ENCODE results near the gene CCDC122.
"Not testable (repeated sequence)": the region's sequence is repeated elsewhere in the genome, so short reads cannot be mapped to it uniquely, and the experiment has no call there.

CCDC122 gene

DNA sequence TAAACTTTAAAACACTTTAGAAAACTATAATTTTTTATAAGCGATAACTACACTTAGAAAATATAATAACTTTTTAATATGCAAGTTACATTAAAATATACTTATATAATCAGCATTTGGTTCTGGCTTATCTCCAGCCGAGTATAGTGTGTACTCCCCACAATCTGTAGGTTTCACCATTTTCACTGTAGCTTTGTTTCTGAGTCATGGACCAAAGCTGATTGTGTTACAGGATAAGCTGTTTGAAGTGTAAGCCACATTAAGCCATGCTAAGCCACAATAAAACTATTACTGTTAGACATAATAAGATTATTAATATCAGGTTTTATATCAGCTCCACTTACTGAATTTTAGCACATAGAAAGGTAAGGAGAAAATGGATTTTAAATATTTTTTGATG is 43.8 kb downstream of the CCDC122 start:
- Histone ChIP-seq H3K27ac (replicated peaks) (no peak overlapping the region), H3K4me3 (replicated peaks; ENCODE audit: insufficient read depth, low read length) (no peak overlapping the region), H3K27me3 (ENCODE audit: insufficient read depth, poor library complexity, severe bottlenecking) (no peaks in the 10 kb centered on the region)
- no peak for TF ChIP-seq GABPA (IDR thresholded peaks at IDR 0.05; ENCODE audit: low read depth)
- TF ChIP-seq SPI1 (IDR thresholded peaks at IDR 0.05; ENCODE audit: borderline replicate concordance, low read depth), result no peak
- TF ChIP-seq CTCF (IDR thresholded peaks at IDR 0.05; ENCODE audit: insufficient read depth, low read length), result no peak
- TF ChIP-seq, protein P1, sequence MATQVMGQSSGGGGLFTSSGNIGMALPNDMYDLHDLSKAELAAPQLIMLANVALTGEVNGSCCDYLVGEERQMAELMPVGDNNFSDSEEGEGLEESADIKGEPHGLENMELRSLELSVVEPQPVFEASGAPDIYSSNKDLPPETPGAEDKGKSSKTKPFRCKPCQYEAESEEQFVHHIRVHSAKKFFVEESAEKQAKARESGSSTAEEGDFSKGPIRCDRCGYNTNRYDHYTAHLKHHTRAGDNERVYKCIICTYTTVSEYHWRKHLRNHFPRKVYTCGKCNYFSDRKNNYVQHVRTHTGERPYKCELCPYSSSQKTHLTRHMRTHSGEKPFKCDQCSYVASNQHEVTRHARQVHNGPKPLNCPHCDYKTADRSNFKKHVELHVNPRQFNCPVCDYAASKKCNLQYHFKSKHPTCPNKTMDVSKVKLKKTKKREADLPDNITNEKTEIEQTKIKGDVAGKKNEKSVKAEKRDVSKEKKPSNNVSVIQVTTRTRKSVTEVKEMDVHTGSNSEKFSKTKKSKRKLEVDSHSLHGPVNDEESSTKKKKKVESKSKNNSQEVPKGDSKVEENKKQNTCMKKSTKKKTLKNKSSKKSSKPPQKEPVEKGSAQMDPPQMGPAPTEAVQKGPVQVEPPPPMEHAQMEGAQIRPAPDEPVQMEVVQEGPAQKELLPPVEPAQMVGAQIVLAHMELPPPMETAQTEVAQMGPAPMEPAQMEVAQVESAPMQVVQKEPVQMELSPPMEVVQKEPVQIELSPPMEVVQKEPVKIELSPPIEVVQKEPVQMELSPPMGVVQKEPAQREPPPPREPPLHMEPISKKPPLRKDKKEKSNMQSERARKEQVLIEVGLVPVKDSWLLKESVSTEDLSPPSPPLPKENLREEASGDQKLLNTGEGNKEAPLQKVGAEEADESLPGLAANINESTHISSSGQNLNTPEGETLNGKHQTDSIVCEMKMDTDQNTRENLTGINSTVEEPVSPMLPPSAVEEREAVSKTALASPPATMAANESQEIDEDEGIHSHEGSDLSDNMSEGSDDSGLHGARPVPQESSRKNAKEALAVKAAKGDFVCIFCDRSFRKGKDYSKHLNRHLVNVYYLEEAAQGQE (IDR thresholded peaks at IDR 0.05; ENCODE audit: insufficient replicate concordance, low read depth), result no peak
- TF ChIP-seq POLR2AphosphoS5 (IDR thresholded peaks at IDR 0.05; ENCODE audit: low read depth), result no peak
- no peak for DNase-seq (ENCODE audit: low read depth in 1 of 2, low spot score in 1 of 2)

DNA sequence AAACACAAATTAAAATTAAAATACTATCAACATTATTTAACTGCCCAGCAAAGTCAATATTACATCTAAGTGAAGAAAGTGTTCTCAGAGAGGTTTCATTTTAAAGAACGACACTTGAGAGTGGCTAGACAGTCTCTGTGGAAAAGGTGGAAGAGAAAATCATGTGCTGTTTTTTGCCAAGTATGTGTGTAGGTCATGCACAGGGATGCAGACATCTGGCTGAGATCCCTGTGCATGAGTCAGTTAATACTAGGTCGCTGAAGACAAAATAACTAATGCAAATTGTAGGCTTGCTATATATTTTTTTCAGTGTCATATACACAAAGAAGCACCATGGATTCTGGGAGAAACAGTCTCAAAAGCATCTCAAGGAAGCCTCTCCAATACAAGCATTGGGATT is 48.5 kb downstream of the CCDC122 start:
- Histone ChIP-seq H3K4me3 (replicated peaks; ENCODE audit: insufficient read depth, low read length) (no peak overlapping the region), H3K27ac (replicated peaks) (no peak overlapping the region), H3K27me3 (ENCODE audit: insufficient read depth, poor library complexity, severe bottlenecking) (peaks cover 3% of the 10 kb centered on the region)
- TF ChIP-seq SPI1 (IDR thresholded peaks at IDR 0.05; ENCODE audit: borderline replicate concordance, low read depth), result no peak
- TF ChIP-seq POLR2AphosphoS5 (IDR thresholded peaks at IDR 0.05; ENCODE audit: low read depth), result no peak
- TF ChIP-seq GABPA (IDR thresholded peaks at IDR 0.05; ENCODE audit: low read depth), result no peak
- TF ChIP-seq, protein P1 (IDR thresholded peaks at IDR 0.05; ENCODE audit: insufficient replicate concordance, low read depth), result no peak
- TF ChIP-seq CTCF (IDR thresholded peaks at IDR 0.05; ENCODE audit: insufficient read depth, low read length), result no peak
- no peak for DNase-seq (ENCODE audit: low read depth in 1 of 2, low spot score in 1 of 2)

DNA sequence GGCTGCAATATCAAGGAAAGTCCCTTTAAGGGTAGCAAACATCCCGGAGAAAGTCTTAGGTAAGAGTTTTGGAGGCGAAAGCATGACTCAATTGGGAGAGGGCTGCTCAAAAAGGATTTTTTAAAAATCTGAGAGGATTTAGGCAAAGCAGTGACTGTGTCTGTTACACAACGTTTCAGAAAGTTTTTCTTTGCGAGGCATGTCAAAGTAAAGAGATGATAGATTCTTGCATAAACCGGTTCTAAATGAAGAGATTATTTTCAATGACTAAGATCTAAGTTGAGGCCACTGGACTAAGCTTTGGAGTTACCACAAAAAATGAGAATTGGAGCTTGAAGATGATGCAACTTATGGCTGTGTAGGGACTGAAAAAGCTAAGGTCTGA is 49.1 kb downstream of the CCDC122 start:
- TF ChIP-seq, protein P1 (IDR thresholded peaks at IDR 0.05; ENCODE audit: insufficient replicate concordance, low read depth), result no peak
- TF ChIP-seq SPI1 (IDR thresholded peaks at IDR 0.05; ENCODE audit: borderline replicate concordance, low read depth), result peak; percentile 11; the same call in 1 of the 2 replicates
- DNase-seq (ENCODE audit: low read depth in 1 of 2, low spot score in 1 of 2), result peak in 1 of 2 experiments; percentile 44
- peaks cover 3% of the 10 kb centered on the region for H3K27me3 ChIP-seq (ENCODE audit: insufficient read depth, poor library complexity, severe bottlenecking)
- no peak overlapping the region for H3K4me3 ChIP-seq (replicated peaks; ENCODE audit: insufficient read depth, low read length)
- no peak overlapping the region for H3K27ac ChIP-seq (replicated peaks)

DNA sequence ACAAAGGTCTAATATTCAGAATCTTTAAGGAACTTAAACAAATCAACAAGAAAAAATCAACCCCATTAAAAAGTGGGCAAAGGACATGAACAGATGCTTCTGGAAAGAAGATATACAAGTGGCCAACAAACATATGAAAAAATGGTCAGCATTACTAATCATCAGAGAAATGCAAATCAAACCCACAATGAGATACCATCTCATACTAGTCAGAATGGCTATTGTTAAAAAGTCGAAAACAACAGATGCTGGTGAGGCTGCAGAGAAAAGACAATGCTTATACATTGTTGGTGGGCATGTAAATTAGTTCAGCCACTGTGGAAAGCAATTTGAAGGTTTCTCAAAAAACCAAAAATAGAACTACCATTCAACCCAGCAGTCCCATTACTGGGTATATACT is 54.9 kb downstream of the CCDC122 start:
- not testable (repeated sequence) for H3K27ac ChIP-seq (replicated peaks); H3K27me3 ChIP-seq (ENCODE audit: insufficient read depth, poor library complexity, severe bottlenecking); DNase-seq (ENCODE audit: low read depth in 1 of 2, low spot score in 1 of 2); H3K4me3 ChIP-seq (replicated peaks; ENCODE audit: insufficient read depth, low read length)

Measured in HL-60 (cell line).